Urinary bladder (tissue), 4 donors: ENCODE data around the gene MS4A4A. TPM values are rescaled to one million over a fixed set of nuclear protein-coding genes. Genes with fewer than 3 reads are reported as not detected.

Experiments used
- DNase-seq: peaks from one replicate; pipeline ENCODE4 v3.0.0-alpha.2; 2015; ENCODE audit errors: extremely low spot score
- H3K27ac ChIP-seq: one replicate; pipeline ENCODE4 v1.5.1; 2013; ENCODE audit warnings: low read depth, mild to moderate bottlenecking, moderate library complexity
- H3K36me3 ChIP-seq: one replicate; pipeline ENCODE4 v1.6.1; 2013; ENCODE audit warnings: mild to moderate bottlenecking, moderate library complexity; ENCODE audit not compliant: insufficient read depth
- H3K4me1 ChIP-seq: one replicate; pipeline ENCODE4 v1.6.1; 2013; ENCODE audit warnings: mild to moderate bottlenecking, moderate library complexity; ENCODE audit not compliant: insufficient read depth
- H3K4me3 ChIP-seq: one replicate; pipeline ENCODE4 v1.5.1; 2013; ENCODE audit warnings: low read depth, low read length
- WGBS: extraction: QIAGEN DNeasy Blood & Tissue Kit; methylation state at CpG from one replicate; pipeline ENCODE4 v1.1.7; 2013; 5-methylcytosine and 5-hydroxymethylcytosine counted together
- polyA plus RNA-seq: library from polyadenylated mRNA; stranded (reverse); fragments of 200-250 nt; gene quantifications from one replicate; pipeline ENCODE4 v1.2.3, GENCODE V29; 2013
- total RNA-seq: library from RNA; depleted of rRNA; stranded (reverse); fragments of >200 nt; gene quantifications from one replicate; pipeline ENCODE4 v1.2.3, GENCODE V29; 2014
- donor health status: healthy with polysubstance abuse.
- donor health status: healthy.

MS4A4A gene
- total and polyA plus RNA-seq, 2 donors, result 31.9 to 41.0 TPM

- Histone ChIP-seq H3K36me3 (no peaks in the 10 kb centered on the region), H3K4me3 (no peak overlapping the region), H3K27ac (no peak overlapping the region), H3K4me1 (no peaks in the 10 kb centered on the region)
- no peak for DNase-seq
- 22% methylated on average over 2 of the region's 2 CpGs for WGBS
Observed at GRCh38 chr11:60314635-60315321, 34.3 kb downstream of the MS4A4A start.

- H3K36me3 ChIP-seq, result no peaks in the 10 kb centered on the region
- no peak for DNase-seq
Observed at GRCh38 chr11:60315871-60316270, 35.4 kb downstream of the MS4A4A start.

GRCh38 chr11:60316317-60316716 lies 35.9 kb downstream of the MS4A4A start:
- no peak for DNase-seq
- no peaks in the 10 kb centered on the region for H3K4me1 ChIP-seq
- WGBS, result 58% methylated on average over 2 of the region's 2 CpGs
- H3K36me3 ChIP-seq, result no peaks in the 10 kb centered on the region
- H3K4me3 ChIP-seq, result no peak overlapping the region
- H3K27ac ChIP-seq, result no peak overlapping the region

More at GRCh38 chr11:60315871-60316270, 35.4 kb downstream of the MS4A4A start:
- Histone ChIP-seq H3K27ac (no peak overlapping the region), H3K4me3 (no peak overlapping the region), H3K4me1 (no peaks in the 10 kb centered on the region)

GRCh38 chr11:60318726-60319125 lies 38.3 kb downstream of the MS4A4A start:
- no peak for DNase-seq
- H3K4me1 ChIP-seq, result no peaks in the 10 kb centered on the region
- H3K36me3 ChIP-seq, result no peaks in the 10 kb centered on the region
- H3K27ac ChIP-seq, result no peak overlapping the region
- no peak overlapping the region for H3K4me3 ChIP-seq
- WGBS, result 71% methylated on average over 2 of the region's 2 CpGs

GRCh38 chr11:60321051-60321450 lies 40.6 kb downstream of the MS4A4A start:
- no peak overlapping the region for H3K4me3 ChIP-seq
- DNase-seq, result no peak
- H3K36me3 ChIP-seq, result no peaks in the 10 kb centered on the region
- H3K4me1 ChIP-seq, result no peaks in the 10 kb centered on the region
- no peak overlapping the region for H3K27ac ChIP-seq

GRCh38 chr11:60326955-60327354 lies 46.5 kb downstream of the MS4A4A start, which contains the start of gene MS4A6E:
MS4A6E (plus strand) TSS chr11:60327255; CDS start chr11:60334896, 7,641 bp downstream.
- H3K36me3 ChIP-seq, result no peaks in the 10 kb centered on the region
- H3K4me3 ChIP-seq, result no peak within 1 kb of the TSS
- no peak for DNase-seq
- WGBS, result 0% methylated on average over 1 of the region's 1 CpG
- H3K4me1 ChIP-seq, result no peaks in the 10 kb centered on the region
- no peak within 1 kb of the TSS for H3K27ac ChIP-seq

- DNase-seq, result no peak
- Histone ChIP-seq H3K4me3 (no peak overlapping the region), H3K27ac (no peak overlapping the region), H3K4me1 (no peaks in the 10 kb centered on the region), H3K36me3 (no peaks in the 10 kb centered on the region)
Observed at GRCh38 chr11:60328460-60328859, 48.0 kb downstream of the MS4A4A start.

- DNase-seq, result no peak
- no peaks in the 10 kb centered on the region for H3K36me3 ChIP-seq
- no peaks in the 10 kb centered on the region for H3K4me1 ChIP-seq
- H3K4me3 ChIP-seq, result no peak overlapping the region
- H3K27ac ChIP-seq, result no peak overlapping the region
- 0% methylated on average over 3 of the region's 3 CpGs for WGBS
Observed at GRCh38 chr11:60332846-60333245, 52.4 kb downstream of the MS4A4A start.

GRCh38 chr11:60334005-60334620 lies 53.6 kb downstream of the MS4A4A start:
- no peak overlapping the region for H3K27ac ChIP-seq
- WGBS, result 26% methylated on average over 2 of the region's 2 CpGs
- H3K4me1 ChIP-seq, result no peaks in the 10 kb centered on the region
- DNase-seq, result no peak
- no peaks in the 10 kb centered on the region for H3K36me3 ChIP-seq
- H3K4me3 ChIP-seq, result no peak overlapping the region

GRCh38 chr11:60336767-60337391 lies 56.4 kb downstream of the MS4A4A start:
- Histone ChIP-seq H3K27ac (no peak overlapping the region), H3K4me1 (no peaks in the 10 kb centered on the region), H3K4me3 (no peak overlapping the region), H3K36me3 (no peaks in the 10 kb centered on the region)
- DNase-seq, result no peak
- WGBS, result 90% methylated on average over 7 of the region's 7 CpGs

GRCh38 chr11:60338053-60338452 lies 57.6 kb downstream of the MS4A4A start:
- Histone ChIP-seq H3K36me3 (no peaks in the 10 kb centered on the region), H3K4me1 (no peaks in the 10 kb centered on the region), H3K4me3 (no peak overlapping the region), H3K27ac (no peak overlapping the region)
- 23% methylated on average over 2 of the region's 2 CpGs for WGBS
- DNase-seq, result no peak

- Histone ChIP-seq H3K4me1 (no peaks in the 10 kb centered on the region), H3K4me3 (no peak overlapping the region), H3K27ac (no peak overlapping the region), H3K36me3 (no peaks in the 10 kb centered on the region)
- WGBS, result 52% methylated on average over 3 of the region's 3 CpGs
- no peak for DNase-seq
Observed at GRCh38 chr11:60339356-60339755, 58.9 kb downstream of the MS4A4A start.

GRCh38 chr11:60343094-60343704 lies 62.7 kb downstream of the MS4A4A start:
- Histone ChIP-seq H3K4me3 (no peak overlapping the region), H3K4me1 (no peaks in the 10 kb centered on the region), H3K27ac (no peak overlapping the region), H3K36me3 (no peaks in the 10 kb centered on the region)
- 74% methylated on average over 10 of the region's 10 CpGs for WGBS
- no peak for DNase-seq

- 95% methylated on average over 2 of the region's 2 CpGs for WGBS
- no peak overlapping the region for H3K27ac ChIP-seq
Observed at GRCh38 chr11:60344146-60344545, 63.7 kb downstream of the MS4A4A start.

More at GRCh38 chr11:60344146-60344545, 63.7 kb downstream of the MS4A4A start:
- H3K4me1 ChIP-seq, result no peaks in the 10 kb centered on the region
- H3K36me3 ChIP-seq, result no peaks in the 10 kb centered on the region
- DNase-seq, result no peak
- H3K4me3 ChIP-seq, result no peak overlapping the region
